ENCODE data around the gene RBP3.

GRCh38 chr10:47370878-47371277 lies 22.7 kb downstream of the RBP3 start:
- no peak for TF ChIP-seq POLR2AphosphoS5 (IDR thresholded peaks at IDR 0.05; ENCODE audit: insufficient read depth in 1 of 2, low read depth in 1 of 2)
- no peak for TF ChIP-seq CTCF (IDR thresholded peaks at IDR 0.05)
